ENCODE data around the gene ETV3.

DNA sequence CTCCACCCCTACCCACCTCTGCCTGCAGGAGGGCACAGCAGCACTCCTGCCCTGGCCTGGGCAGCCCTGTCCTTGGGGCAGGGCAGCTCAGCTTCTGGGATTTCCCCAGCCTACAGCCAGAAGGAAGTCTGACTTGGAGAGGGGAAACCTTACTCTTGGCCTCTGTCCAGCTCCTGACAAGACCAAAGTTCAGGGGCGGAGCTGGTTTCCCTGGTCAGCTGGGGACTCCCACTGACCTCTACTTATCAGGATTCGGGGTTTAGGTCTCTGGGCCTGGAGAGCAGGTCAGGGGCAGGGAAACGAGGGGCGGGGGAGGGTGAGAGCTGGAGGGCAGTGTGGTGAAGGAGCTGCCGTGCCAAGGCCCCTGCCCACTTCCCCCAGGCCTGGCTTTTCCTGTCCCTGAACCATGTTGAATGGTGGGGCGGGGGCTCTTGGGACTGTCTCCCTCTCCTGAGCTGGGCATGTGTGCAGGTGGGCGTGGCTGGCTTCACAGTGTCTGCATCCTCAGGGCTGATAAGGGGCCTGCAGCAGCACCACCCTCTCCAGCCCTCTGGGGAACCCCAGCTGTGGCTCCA lies 16.8 kb upstream of the ETV3 start:
- TF ChIP-seq POLR2A (IDR thresholded peaks at IDR 0.05), result peak; percentile 55
- TF ChIP-seq, protein P1, sequence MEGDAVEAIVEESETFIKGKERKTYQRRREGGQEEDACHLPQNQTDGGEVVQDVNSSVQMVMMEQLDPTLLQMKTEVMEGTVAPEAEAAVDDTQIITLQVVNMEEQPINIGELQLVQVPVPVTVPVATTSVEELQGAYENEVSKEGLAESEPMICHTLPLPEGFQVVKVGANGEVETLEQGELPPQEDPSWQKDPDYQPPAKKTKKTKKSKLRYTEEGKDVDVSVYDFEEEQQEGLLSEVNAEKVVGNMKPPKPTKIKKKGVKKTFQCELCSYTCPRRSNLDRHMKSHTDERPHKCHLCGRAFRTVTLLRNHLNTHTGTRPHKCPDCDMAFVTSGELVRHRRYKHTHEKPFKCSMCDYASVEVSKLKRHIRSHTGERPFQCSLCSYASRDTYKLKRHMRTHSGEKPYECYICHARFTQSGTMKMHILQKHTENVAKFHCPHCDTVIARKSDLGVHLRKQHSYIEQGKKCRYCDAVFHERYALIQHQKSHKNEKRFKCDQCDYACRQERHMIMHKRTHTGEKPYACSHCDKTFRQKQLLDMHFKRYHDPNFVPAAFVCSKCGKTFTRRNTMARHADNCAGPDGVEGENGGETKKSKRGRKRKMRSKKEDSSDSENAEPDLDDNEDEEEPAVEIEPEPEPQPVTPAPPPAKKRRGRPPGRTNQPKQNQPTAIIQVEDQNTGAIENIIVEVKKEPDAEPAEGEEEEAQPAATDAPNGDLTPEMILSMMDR (IDR thresholded peaks at IDR 0.05), result no peak
- no peak for TF ChIP-seq EP300 (IDR thresholded peaks at IDR 0.05; ENCODE audit: low read depth)
